ENCODE measurements around the gene DUOX2.
"Not testable (repeated sequence)": the region's sequence is repeated elsewhere in the genome, so short reads cannot be mapped to it uniquely, and the experiment has no call there.

The DUOX2 gene

GRCh38 chr15:45097466-45097865, 16.5 kb downstream of the DUOX2 start:
- no peak for DNase-seq

- no peak for DNase-seq
Observed at GRCh38 chr15:45095661-45096060, 18.3 kb downstream of the DUOX2 start.

GRCh38 chr15:45094358-45094730, 19.6 kb downstream of the DUOX2 start:
- DNase-seq, result no peak

- no peak for DNase-seq
Observed at GRCh38 chr15:45093622-45094357, 20.2 kb downstream of the DUOX2 start.

GRCh38 chr15:45093013-45093412, 21.0 kb downstream of the DUOX2 start:
- DNase-seq, result no peak

GRCh38 chr15:45091576-45091975, 22.4 kb downstream of the DUOX2 start:
- DNase-seq, result no peak

GRCh38 chr15:45091161-45091560, 22.8 kb downstream of the DUOX2 start:
- DNase-seq, result no peak

- DNase-seq, result no peak
Observed at GRCh38 chr15:45089712-45090373, 24.1 kb downstream of the DUOX2 start.

- no peak for DNase-seq
Observed at GRCh38 chr15:45088801-45089711, 24.9 kb downstream of the DUOX2 start.

GRCh38 chr15:45087513-45087912, 26.5 kb downstream of the DUOX2 start:
- no peak for DNase-seq

- no peak for DNase-seq
Observed at GRCh38 chr15:45084163-45084562, 29.8 kb downstream of the DUOX2 start.

GRCh38 chr15:45083223-45083622, 30.7 kb downstream of the DUOX2 start:
- DNase-seq, result no peak

- not testable (repeated sequence) for DNase-seq
Observed at GRCh38 chr15:45082412-45082811, 31.6 kb downstream of the DUOX2 start.

GRCh38 chr15:45080593-45080992, 33.4 kb downstream of the DUOX2 start:
- not testable (repeated sequence) for DNase-seq

- not testable (repeated sequence) for DNase-seq
Observed at GRCh38 chr15:45079628-45080246, 34.2 kb downstream of the DUOX2 start.

- not testable (repeated sequence) for DNase-seq
Observed at GRCh38 chr15:45079201-45079600, 34.8 kb downstream of the DUOX2 start.

- not testable (repeated sequence) for DNase-seq
Observed at GRCh38 chr15:45077391-45077790, 36.6 kb downstream of the DUOX2 start.

- DNase-seq, result not testable (repeated sequence)
Observed at GRCh38 chr15:45075440-45076320, 38.3 kb downstream of the DUOX2 start.

GRCh38 chr15:45073602-45074001, 40.4 kb downstream of the DUOX2 start:
- not testable (repeated sequence) for DNase-seq

GRCh38 chr15:45069942-45070360, 44.0 kb downstream of the DUOX2 start:
- DNase-seq, result not testable (repeated sequence)

- DNase-seq, result no peak
Observed at GRCh38 chr15:45064386-45064785, 49.6 kb downstream of the DUOX2 start.

- not testable (repeated sequence) for DNase-seq
Observed at GRCh38 chr15:45062301-45062700, 51.7 kb downstream of the DUOX2 start.
